H1 (cell line): ENCODE data around the gene PCDHB15.

Experiments used
- CEBPB ChIP-seq: IDR thresholded peaks from 2 replicates; pipeline ENCODE4 v1.6.1; 2012; ENCODE audit warnings: low read depth, low read length
- CHD2 ChIP-seq: IDR thresholded peaks from 2 replicates; pipeline ENCODE4 v1.6.1; 2012; ENCODE audit warnings: low read length, improper control_type of control experiment
- CTCF ChIP-seq, 3 experiments: IDR thresholded peaks; 1 replicate in 2 of 3; 2 replicates in 1 of 3; pipeline versions ENCODE4 v1.5.1 to v1.6.1; 2011; ENCODE audit warnings: low read length in 3 of 3, mild to moderate bottlenecking in 3 of 3, inconsistent platforms in 2 of 3, low read depth in 1 of 3, moderate library complexity in 1 of 3; ENCODE audit not compliant: insufficient read depth in 1 of 3; ENCODE audit errors: control extremely low read depth in 1 of 3
- EZH2 ChIP-seq: fragments of 200-600 bp; sonication (generic); IDR thresholded peaks from 2 replicates; pipeline ENCODE4 v1.7.1; 2012; ENCODE audit warnings: low read depth, mild to moderate bottlenecking, moderate library complexity, low read length, inconsistent platforms; ENCODE audit not compliant: severe bottlenecking
- JUND ChIP-seq: IDR thresholded peaks from 2 replicates; pipeline ENCODE4 v1.6.1; 2011; ENCODE audit warnings: mild to moderate bottlenecking, improper control_type of control experiment, low read length
- POLR2AphosphoS5 ChIP-seq: IDR thresholded peaks from 2 replicates; pipeline ENCODE4 v1.6.1; 2011; ENCODE audit warnings: low read depth, low read length
- RBBP5 ChIP-seq: IDR thresholded peaks from 2 replicates; pipeline ENCODE4 v1.7.1; 2012; ENCODE audit warnings: low read depth, mild to moderate bottlenecking, inconsistent platforms, low read length, moderate library complexity, borderline replicate concordance
- RNF2 ChIP-seq: fragments of 200-900, 300-1000 bp; sonication (generic); IDR thresholded peaks from 2 replicates; pipeline ENCODE4 v1.7.1; 2016; ENCODE audit warnings: borderline replicate concordance, low read depth, mild to moderate bottlenecking, antibody characterized with exemption, low read length; ENCODE audit not compliant: poor library complexity, severe bottlenecking; ENCODE audit errors: missing control alignments
- SIN3A ChIP-seq, 2 experiments: IDR thresholded peaks in 1 of 2; conservative IDR thresholded peaks in 1 of 2; 2 replicates each; pipeline ENCODE4 v1.6.1; 2011 to 2012; ENCODE audit warnings: low read length in 2 of 2, improper control_type of control experiment in 1 of 2, low read depth in 1 of 2, mild to moderate bottlenecking in 1 of 2
- TF ChIP-seq, protein P1 (sequence below): IDR thresholded peaks from 2 replicates; pipeline ENCODE4 v1.6.1; 2012; ENCODE audit warnings: low read length, inconsistent platforms

- no peak for TF ChIP-seq CTCF (IDR thresholded peaks at IDR 0.05; ENCODE audit: control extremely low read depth in 1 of 3, insufficient read depth in 1 of 3, low read depth in 1 of 3, low read length in 3 of 3)
- TF ChIP-seq POLR2AphosphoS5, result no peak
- no peak for TF ChIP-seq SIN3A (conservative IDR thresholded peaks at IDR 0.05 in 1 of 2, IDR thresholded peaks at IDR 0.05 in 1 of 2; ENCODE audit: low read depth in 1 of 2, low read length in 2 of 2)
- no peak for TF ChIP-seq RNF2
- no peak for TF ChIP-seq JUND
- no peak for TF ChIP-seq CEBPB
- TF ChIP-seq RBBP5, result no peak
- TF ChIP-seq, protein P1, sequence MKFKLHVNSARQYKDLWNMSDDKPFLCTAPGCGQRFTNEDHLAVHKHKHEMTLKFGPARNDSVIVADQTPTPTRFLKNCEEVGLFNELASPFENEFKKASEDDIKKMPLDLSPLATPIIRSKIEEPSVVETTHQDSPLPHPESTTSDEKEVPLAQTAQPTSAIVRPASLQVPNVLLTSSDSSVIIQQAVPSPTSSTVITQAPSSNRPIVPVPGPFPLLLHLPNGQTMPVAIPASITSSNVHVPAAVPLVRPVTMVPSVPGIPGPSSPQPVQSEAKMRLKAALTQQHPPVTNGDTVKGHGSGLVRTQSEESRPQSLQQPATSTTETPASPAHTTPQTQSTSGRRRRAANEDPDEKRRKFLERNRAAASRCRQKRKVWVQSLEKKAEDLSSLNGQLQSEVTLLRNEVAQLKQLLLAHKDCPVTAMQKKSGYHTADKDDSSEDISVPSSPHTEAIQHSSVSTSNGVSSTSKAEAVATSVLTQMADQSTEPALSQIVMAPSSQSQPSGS, result no peak
- no peak for TF ChIP-seq CHD2
- no peak for TF ChIP-seq EZH2
Observed at GRCh38 chr5:141269195-141269594, 24.0 kb downstream of the PCDHB15 start.
